SK-N-SH treated with all-trans-retinoic acid at 6 μM for 48 hours (cell line): Measurements from ENCODE around the gene KIAA0319L.

Experiments
- ATAC-seq: fragments of 200-7000 bp; cut with Tn5 transposase; 3 replicates; pipeline ENCODE4 v1.9.1; 2020; ENCODE audit warnings: mild to moderate bottlenecking, moderate library complexity
- BACH2 ChIP-seq: fragments of 250-450 bp; sonication (Bioruptor Pico); IDR thresholded peaks from 2 replicates; pipeline ENCODE4 v1.9.0; 2021; ENCODE audit warnings: mild to moderate bottlenecking, borderline replicate concordance
- CSDC2 ChIP-seq: fragments of 250-450 bp; sonication (Bioruptor Pico); IDR thresholded peaks from 2 replicates; pipeline ENCODE4 v1.5.0; 2020; ENCODE audit warnings: mild to moderate bottlenecking, moderate library complexity
- CSRNP3 ChIP-seq: fragments of 250-450 bp; sonication (Bioruptor Pico); IDR thresholded peaks from 2 replicates; pipeline ENCODE4 v1.5.1; 2021; ENCODE audit warnings: mild to moderate bottlenecking, moderate library complexity
- ESRRG ChIP-seq: fragments of 250-450 bp; sonication (Bioruptor Pico); IDR thresholded peaks from 2 replicates; pipeline ENCODE4 v1.6.1; 2021; ENCODE audit warnings: mild to moderate bottlenecking
- GLIS3 ChIP-seq: fragments of 250-450 bp; sonication (Bioruptor Pico); IDR thresholded peaks from 2 replicates; pipeline ENCODE4 v1.5.0; 2020; ENCODE audit warnings: mild to moderate bottlenecking, moderate library complexity
- OSR1 ChIP-seq: fragments of 250-450 bp; sonication (Bioruptor Pico); IDR thresholded peaks from 2 replicates; pipeline ENCODE4 v1.8.0; 2022; ENCODE audit warnings: moderate library complexity, mild to moderate bottlenecking, inconsistent platforms
- RARB ChIP-seq: fragments of 250-450 bp; sonication (Bioruptor Pico); IDR thresholded peaks from 2 replicates; pipeline ENCODE4 v1.8.0; 2021; ENCODE audit warnings: mild to moderate bottlenecking, moderate library complexity
- SNAI2 ChIP-seq: fragments of 250-450 bp; sonication (Bioruptor Pico); IDR thresholded peaks from 2 replicates; pipeline ENCODE4 v1.5.0; 2020; ENCODE audit warnings: mild to moderate bottlenecking, moderate library complexity
- TCF4 ChIP-seq: fragments of 250-450 bp; sonication (Bioruptor Pico); IDR thresholded peaks from 2 replicates; pipeline ENCODE4 v1.8.0; 2021; ENCODE audit warnings: mild to moderate bottlenecking, moderate library complexity, borderline replicate concordance
- TOX ChIP-seq: fragments of 250-450 bp; sonication (Bioruptor Pico); IDR thresholded peaks from 2 replicates; pipeline ENCODE4 v1.8.0; 2021; ENCODE audit warnings: mild to moderate bottlenecking, moderate library complexity, borderline replicate concordance
- ZFP3 ChIP-seq: fragments of 250-450 bp; sonication (Bioruptor Pico); IDR thresholded peaks from 2 replicates; pipeline ENCODE4 v1.5.0; 2020; ENCODE audit warnings: mild to moderate bottlenecking, moderate library complexity
- ZFP30 ChIP-seq: fragments of 450-650 bp; formaldehyde crosslinking; IDR thresholded peaks from 2 replicates; pipeline ENCODE4 v1.5.0; 2022; ENCODE audit warnings: mild to moderate bottlenecking, moderate library complexity
- ZNF565 ChIP-seq: fragments of 450-650 bp; formaldehyde crosslinking; conservative IDR thresholded peaks from 2 replicates; pipeline ENCODE4 v1.5.0; 2020; ENCODE audit warnings: low read depth, mild to moderate bottlenecking, moderate library complexity
- ZNF70 ChIP-seq: fragments of 450-650 bp; formaldehyde crosslinking; IDR thresholded peaks from 2 replicates; pipeline ENCODE4 v1.5.0; 2020; ENCODE audit warnings: mild to moderate bottlenecking, moderate library complexity
- ZNF8 ChIP-seq: fragments of 450-650 bp; formaldehyde crosslinking; IDR thresholded peaks from 2 replicates; pipeline ENCODE4 v1.5.0; 2020; ENCODE audit warnings: mild to moderate bottlenecking, moderate library complexity
- TF ChIP-seq, protein P1 (sequence below): fragments of 250-450 bp; sonication (Bioruptor Pico); IDR thresholded peaks from 2 replicates; pipeline ENCODE4 v1.5.0; 2020; ENCODE audit warnings: mild to moderate bottlenecking, moderate library complexity
- TF ChIP-seq, protein P2 (sequence below): fragments of 250-450 bp; sonication (Bioruptor Pico); IDR thresholded peaks from 2 replicates; pipeline ENCODE4 v1.8.0; 2020; ENCODE audit warnings: mild to moderate bottlenecking, moderate library complexity, borderline replicate concordance
- TF ChIP-seq, protein P3 (sequence below): fragments of 250-450 bp; sonication (Bioruptor Pico); IDR thresholded peaks from 2 replicates; pipeline ENCODE4 v1.5.1; 2020; ENCODE audit warnings: low read depth, mild to moderate bottlenecking, moderate library complexity

Gene KIAA0319L

DNA sequence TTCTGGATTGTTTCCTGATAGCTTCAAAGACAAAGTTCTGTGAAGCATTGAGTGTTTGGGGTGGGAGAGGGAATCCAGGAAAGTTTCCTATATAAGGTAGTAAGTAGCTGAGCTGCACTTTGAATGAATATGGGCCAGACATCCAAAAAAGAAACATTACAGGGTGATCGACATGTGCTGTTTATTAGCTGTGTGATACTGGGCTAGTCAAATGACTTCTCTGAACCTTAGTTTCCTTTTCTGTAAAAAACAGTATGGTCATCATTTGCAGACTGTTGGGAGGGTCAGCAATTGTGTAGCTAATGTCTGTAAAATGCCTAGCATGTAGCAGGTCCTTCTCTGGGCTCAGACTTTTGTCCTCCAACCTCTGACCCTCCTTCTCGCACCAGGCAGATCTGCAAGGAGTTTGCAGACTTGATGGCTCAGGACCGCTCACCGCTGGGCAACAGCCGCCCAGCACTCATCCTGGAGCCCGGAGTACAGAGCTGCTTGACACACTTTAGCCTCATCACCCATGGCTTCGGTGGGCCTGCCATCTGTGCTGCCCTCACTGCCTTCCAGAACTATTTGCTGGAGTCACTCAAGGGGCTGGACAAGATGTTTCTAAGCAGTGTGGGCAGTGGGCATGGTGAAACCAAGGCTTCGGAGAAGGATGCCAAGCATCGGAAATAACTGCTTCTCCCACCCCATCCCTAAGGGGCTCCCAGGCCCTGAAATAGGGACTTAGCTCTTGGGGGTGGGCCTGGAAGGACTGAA lies 37.0 kb upstream of the KIAA0319L start:
- no peak for ATAC-seq
- no peak for TF ChIP-seq ZNF8 (CRISPR knock-in tag)
- no peak for TF ChIP-seq TCF4 (CRISPR knock-in tag)
- TF ChIP-seq RARB (CRISPR knock-in tag), result no peak
- no peak for TF ChIP-seq TOX (CRISPR knock-in tag)
- no peak for TF ChIP-seq OSR1

DNA sequence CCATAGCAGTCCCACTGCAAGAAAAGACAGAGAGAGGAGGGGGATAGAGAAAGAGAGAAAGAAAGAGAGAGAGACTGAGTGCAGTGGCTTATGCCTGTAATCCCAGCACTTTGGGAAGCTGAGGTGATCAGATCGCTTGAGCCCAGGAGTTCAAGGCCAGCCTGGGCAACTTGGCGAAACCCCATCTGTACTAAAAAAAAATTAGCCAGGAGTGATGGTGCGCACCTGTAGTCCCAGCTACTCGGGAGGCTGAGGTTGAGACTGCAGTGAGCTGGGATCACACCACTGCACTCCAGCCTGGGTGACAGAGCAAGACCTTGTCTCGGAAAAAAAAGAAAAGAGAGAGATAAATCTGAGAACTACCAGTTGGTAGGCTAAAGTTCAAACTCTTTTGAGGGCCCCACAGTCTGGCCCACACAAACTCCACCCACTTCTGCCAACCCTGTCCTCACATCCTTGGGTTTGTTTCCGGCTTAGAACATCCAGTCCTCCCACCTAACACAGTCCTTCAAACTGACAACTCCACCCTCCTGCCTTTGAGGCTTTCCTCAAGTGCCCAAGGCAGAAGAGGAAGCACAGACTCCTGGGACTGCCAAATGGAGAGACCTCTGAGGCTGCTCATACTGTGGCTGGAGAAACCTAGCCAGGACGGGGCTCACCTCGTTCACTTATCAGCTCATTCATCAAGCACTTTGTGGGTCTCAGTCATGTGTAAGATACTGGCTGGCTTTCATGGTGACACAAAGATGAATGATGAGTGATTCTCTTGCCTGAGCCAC lies 36.0 kb upstream of the KIAA0319L start:
- TF ChIP-seq ZNF565 (CRISPR knock-in tag), result no peak
- no peak for TF ChIP-seq TOX (CRISPR knock-in tag)
- no peak for TF ChIP-seq ESRRG (CRISPR knock-in tag)
- TF ChIP-seq ZNF70, result no peak
- no peak for TF ChIP-seq BACH2 (CRISPR knock-in tag)
- TF ChIP-seq, protein P1, sequence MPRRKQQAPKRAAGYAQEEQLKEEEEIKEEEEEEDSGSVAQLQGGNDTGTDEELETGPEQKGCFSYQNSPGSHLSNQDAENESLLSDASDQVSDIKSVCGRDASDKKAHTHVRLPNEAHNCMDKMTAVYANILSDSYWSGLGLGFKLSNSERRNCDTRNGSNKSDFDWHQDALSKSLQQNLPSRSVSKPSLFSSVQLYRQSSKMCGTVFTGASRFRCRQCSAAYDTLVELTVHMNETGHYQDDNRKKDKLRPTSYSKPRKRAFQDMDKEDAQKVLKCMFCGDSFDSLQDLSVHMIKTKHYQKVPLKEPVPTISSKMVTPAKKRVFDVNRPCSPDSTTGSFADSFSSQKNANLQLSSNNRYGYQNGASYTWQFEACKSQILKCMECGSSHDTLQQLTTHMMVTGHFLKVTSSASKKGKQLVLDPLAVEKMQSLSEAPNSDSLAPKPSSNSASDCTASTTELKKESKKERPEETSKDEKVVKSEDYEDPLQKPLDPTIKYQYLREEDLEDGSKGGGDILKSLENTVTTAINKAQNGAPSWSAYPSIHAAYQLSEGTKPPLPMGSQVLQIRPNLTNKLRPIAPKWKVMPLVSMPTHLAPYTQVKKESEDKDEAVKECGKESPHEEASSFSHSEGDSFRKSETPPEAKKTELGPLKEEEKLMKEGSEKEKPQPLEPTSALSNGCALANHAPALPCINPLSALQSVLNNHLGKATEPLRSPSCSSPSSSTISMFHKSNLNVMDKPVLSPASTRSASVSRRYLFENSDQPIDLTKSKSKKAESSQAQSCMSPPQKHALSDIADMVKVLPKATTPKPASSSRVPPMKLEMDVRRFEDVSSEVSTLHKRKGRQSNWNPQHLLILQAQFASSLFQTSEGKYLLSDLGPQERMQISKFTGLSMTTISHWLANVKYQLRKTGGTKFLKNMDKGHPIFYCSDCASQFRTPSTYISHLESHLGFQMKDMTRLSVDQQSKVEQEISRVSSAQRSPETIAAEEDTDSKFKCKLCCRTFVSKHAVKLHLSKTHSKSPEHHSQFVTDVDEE (CRISPR knock-in tag), result no peak
- no peak for ATAC-seq

- no peak for ATAC-seq
- TF ChIP-seq ZNF8 (CRISPR knock-in tag) (no peak), ZFP3 (CRISPR knock-in tag) (no peak), SNAI2 (CRISPR knock-in tag) (no peak), CSDC2 (CRISPR knock-in tag) (no peak), RARB (CRISPR knock-in tag) (no peak), TOX (CRISPR knock-in tag) (no peak), ZFP30 (no peak), CSRNP3 (CRISPR knock-in tag) (no peak), GLIS3 (CRISPR knock-in tag) (no peak)
- TF ChIP-seq, protein P2, sequence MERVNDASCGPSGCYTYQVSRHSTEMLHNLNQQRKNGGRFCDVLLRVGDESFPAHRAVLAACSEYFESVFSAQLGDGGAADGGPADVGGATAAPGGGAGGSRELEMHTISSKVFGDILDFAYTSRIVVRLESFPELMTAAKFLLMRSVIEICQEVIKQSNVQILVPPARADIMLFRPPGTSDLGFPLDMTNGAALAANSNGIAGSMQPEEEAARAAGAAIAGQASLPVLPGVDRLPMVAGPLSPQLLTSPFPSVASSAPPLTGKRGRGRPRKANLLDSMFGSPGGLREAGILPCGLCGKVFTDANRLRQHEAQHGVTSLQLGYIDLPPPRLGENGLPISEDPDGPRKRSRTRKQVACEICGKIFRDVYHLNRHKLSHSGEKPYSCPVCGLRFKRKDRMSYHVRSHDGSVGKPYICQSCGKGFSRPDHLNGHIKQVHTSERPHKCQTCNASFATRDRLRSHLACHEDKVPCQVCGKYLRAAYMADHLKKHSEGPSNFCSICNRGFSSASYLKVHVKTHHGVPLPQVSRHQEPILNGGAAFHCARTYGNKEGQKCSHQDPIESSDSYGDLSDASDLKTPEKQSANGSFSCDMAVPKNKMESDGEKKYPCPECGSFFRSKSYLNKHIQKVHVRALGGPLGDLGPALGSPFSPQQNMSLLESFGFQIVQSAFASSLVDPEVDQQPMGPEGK (CRISPR knock-in tag), result no peak
- TF ChIP-seq, protein P1 (CRISPR knock-in tag), result no peak
- TF ChIP-seq, protein P3, sequence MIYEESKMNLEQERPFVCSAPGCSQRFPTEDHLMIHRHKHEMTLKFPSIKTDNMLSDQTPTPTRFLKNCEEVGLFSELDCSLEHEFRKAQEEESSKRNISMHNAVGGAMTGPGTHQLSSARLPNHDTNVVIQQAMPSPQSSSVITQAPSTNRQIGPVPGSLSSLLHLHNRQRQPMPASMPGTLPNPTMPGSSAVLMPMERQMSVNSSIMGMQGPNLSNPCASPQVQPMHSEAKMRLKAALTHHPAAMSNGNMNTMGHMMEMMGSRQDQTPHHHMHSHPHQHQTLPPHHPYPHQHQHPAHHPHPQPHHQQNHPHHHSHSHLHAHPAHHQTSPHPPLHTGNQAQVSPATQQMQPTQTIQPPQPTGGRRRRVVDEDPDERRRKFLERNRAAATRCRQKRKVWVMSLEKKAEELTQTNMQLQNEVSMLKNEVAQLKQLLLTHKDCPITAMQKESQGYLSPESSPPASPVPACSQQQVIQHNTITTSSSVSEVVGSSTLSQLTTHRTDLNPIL (CRISPR knock-in tag), result no peak
Measured at GRCh38 chr1:35591211-35591610, 34.0 kb upstream of the KIAA0319L start.
